ENCODE measurements around the gene PMEPA1. TPM values are rescaled to one million over a fixed set of nuclear protein-coding genes. Genes with fewer than 3 reads are reported as not detected.

PMEPA1 gene
- total and polyA plus RNA-seq, 2 donors (not counting 3 experiments of a cell fraction or from before 2014, with no cell fraction given), result 31.6 to 33.2 TPM

DNA sequence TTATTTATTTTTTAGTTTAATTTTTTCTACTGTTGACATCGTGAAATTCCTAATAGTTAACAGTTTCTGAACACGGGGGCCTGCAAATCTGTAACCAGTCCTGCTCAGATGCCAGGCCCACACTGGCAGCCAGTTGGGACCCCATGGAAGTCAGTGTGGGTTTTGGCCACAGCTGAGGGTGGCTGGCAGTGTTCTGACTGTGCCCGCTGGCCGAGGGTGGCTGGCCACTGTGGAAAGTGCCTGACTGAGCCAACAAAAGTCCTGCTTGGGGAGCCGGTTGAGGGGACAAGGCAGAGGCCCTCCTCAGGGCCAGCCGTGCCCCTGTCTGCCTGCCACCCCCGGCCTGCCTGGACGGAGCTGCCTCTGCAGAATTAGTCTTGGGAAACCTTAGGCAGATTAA lies 4.1 kb upstream of the PMEPA1 start:
- ChIA-PET CTCF (interaction anchor here (1.4 kb wide), 1 partner anchor 15 kb away, joined by 5 read pairs; no protein-coding TSS in a partner anchor), POLR2A (no interaction called here)
- no peaks in the 10 kb centered on the region for H3K27me3 ChIP-seq (ENCODE audit: control insufficient read depth in 2 of 2, insufficient read depth in 2 of 2, low read length in 2 of 2)
- H3K4me2 ChIP-seq (ENCODE audit: insufficient read depth, low read length), result no peak overlapping the region
- DNase-seq (ENCODE audit: low read depth, low spot score) (no peak), FAIRE-seq (no peak)
- no peak overlapping the region for H3K4me3 ChIP-seq (replicated peaks in 1 of 3; ENCODE audit: insufficient read depth in 1 of 3, low read depth in 1 of 3, low read length in 3 of 3)
- H3K36me3 ChIP-seq (ENCODE audit: control insufficient read depth in 2 of 2, extremely low read depth in 1 of 2, insufficient read depth in 2 of 2, low read length in 2 of 2), result no peaks in the 10 kb centered on the region
- H3K9me1 ChIP-seq (replicated peaks; ENCODE audit: control insufficient read depth, extremely low read depth, insufficient read depth, low read length), result no peaks in the 10 kb centered on the region
- dilution Hi-C loops (cut with MboI; ENCODE audit: extremely low pct_ligation_motif_present, low sequenced_read_pairs), result no loop called here
- no peaks in the 10 kb centered on the region for H4K20me1 ChIP-seq (replicated peaks; ENCODE audit: control insufficient read depth, extremely low read depth, insufficient read depth, low read length)
- BruUV-seq (replicated peaks), result no TSS peak
- peaks cover 8% of the 10 kb centered on the region for H3K4me1 ChIP-seq (ENCODE audit: control insufficient read depth, extremely low read depth, insufficient read depth, low read length)
- no peaks in the 10 kb centered on the region for H3K9me3 ChIP-seq (replicated peaks; ENCODE audit: control insufficient read depth, insufficient read depth, low read length)
- TF ChIP-seq MYC (IDR thresholded peaks at IDR 0.05; ENCODE audit: low read depth, low read length) (no peak), FOS (IDR thresholded peaks at IDR 0.05; ENCODE audit: borderline replicate concordance, insufficient read depth, low read length) (no peak), POLR2AphosphoS5 (IDR thresholded peaks at IDR 0.05; ENCODE audit: insufficient read depth, low read depth, low read length) (no peak), GATA2 (IDR thresholded peaks at IDR 0.05; ENCODE audit: insufficient read depth, insufficient read length, low read depth, low read length) (no peak)
- TF ChIP-seq, protein P1, sequence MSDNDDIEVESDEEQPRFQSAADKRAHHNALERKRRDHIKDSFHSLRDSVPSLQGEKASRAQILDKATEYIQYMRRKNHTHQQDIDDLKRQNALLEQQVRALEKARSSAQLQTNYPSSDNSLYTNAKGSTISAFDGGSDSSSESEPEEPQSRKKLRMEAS (IDR thresholded peaks at IDR 0.05; ENCODE audit: insufficient read depth, insufficient read length), result no peak
- TF ChIP-seq, protein P2, sequence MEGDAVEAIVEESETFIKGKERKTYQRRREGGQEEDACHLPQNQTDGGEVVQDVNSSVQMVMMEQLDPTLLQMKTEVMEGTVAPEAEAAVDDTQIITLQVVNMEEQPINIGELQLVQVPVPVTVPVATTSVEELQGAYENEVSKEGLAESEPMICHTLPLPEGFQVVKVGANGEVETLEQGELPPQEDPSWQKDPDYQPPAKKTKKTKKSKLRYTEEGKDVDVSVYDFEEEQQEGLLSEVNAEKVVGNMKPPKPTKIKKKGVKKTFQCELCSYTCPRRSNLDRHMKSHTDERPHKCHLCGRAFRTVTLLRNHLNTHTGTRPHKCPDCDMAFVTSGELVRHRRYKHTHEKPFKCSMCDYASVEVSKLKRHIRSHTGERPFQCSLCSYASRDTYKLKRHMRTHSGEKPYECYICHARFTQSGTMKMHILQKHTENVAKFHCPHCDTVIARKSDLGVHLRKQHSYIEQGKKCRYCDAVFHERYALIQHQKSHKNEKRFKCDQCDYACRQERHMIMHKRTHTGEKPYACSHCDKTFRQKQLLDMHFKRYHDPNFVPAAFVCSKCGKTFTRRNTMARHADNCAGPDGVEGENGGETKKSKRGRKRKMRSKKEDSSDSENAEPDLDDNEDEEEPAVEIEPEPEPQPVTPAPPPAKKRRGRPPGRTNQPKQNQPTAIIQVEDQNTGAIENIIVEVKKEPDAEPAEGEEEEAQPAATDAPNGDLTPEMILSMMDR (IDR thresholded peaks at IDR 0.05; ENCODE audit: extremely low read depth in 1 of 2, insufficient read depth in 1 of 2, low read depth in 1 of 2, low read length in 2 of 2), result no peak
- peaks cover under 1% of the 10 kb centered on the region for H3K79me2 ChIP-seq (ENCODE audit: control insufficient read depth, insufficient read depth, low read length)
- no peak overlapping the region for H2AFZ ChIP-seq (ENCODE audit: low read depth, low read length)
- intact Hi-C loops (cut with micrococcal nuclease), result loop anchor here (10.0 kb wide), 2 partner anchors 329 to 1181 kb away; no protein-coding TSS in a partner anchor
- no peak overlapping the region for H3K27ac ChIP-seq (ENCODE audit: insufficient read depth, low read depth, low read length)
- no peak overlapping the region for H3K9ac ChIP-seq (replicated peaks; ENCODE audit: extremely low read depth, insufficient read depth, low read length)

Data from endothelial cell of umbilical vein (primary cell).